ENCODE measurements around the gene EP400.
"Not testable (repeated sequence)": the region's sequence is repeated elsewhere in the genome, so short reads cannot be mapped to it uniquely, and the experiment has no call there.

The EP400 gene

DNA sequence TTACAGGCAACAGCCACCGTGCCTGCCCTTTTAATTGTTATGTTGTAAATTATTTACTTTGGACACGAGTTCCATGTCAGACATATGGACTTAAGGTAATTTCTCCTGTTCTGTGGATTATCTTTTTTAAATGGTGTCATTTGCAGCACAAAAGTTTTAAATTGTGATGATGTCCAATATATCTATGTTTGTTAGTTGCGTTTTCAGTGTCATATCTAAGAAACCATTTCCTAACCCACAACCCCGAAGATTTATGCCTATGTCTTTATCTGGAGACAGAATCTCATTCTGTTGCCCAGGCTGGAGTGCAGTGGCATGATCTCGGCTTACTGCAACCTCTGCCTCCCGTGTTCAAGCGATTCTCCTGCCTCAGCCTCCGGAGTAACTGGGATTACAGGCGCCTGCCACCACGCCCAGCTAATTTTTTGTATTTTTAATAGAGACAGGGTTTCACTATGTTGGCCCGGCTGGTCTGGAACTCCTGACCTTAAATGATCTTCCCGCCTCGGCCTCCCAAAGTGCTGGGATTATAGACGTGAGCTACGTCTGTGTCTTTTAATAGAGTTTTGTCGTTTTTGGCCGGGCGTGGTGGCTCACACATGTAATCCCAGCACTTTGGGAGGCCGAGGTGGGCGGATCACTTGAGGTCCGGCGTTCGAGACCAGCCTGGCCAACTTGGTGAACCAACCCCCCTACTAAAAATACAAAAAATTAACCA is 870 bp upstream of the EP400 start:
- DNase-seq = not testable (repeated sequence)

DNA sequence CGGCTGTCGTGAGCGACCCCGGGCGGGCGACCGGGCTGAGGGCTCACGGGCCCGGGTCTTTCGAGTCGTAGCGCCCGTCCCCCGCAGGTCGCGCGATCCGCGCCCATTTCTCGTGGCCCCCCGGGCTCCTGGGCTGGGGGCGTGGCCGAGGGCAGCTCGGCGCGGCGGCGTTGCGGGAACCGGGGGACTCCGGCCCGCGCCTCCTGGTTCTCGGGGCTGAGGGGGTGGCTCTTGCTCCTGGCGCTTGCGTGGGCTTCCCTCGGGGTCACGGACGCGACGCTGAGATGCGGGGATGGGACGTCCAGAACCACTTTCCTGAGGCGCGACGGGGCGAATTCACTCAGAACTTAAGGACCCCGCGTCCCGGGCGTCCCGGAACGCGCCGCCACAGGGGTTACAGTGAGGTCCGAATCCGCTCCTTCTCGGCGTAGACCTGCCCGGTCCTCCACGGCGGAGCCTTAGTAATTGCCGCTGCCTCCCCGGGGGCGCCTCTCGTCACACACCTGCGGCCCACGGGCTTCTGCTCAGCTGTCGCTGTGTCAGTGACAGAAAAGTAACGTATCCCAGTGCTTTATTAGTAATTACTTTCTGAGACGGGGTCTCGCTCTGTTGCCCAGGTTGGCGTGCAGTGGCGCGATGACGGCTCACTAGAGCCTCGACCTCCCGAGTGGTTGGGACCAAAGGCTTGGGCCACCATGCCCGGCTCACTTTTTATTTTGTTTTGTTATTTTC is 606 bp downstream of the EP400 start:
- DNase-seq = no peak

DNA sequence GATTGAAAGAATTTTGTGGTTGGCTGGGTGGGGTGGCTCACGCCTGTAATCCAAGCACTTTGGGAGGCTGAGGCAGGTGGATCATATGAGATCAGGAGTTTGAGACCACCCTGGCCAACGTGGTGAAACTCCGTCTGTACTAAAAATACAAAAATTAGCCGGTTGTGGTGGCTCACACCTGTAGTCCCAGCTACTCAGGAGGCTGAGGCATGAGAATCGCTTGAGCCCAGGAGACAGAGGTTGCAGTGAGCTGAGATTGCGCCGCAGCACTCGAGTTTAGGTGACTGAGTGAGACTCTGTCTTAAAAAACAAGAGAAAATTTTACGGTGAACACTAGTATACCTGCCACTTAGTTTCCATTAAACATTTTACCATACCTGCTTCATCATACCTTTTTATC is 4.1 kb downstream of the EP400 start:
- DNase-seq = not testable (repeated sequence)

DNA sequence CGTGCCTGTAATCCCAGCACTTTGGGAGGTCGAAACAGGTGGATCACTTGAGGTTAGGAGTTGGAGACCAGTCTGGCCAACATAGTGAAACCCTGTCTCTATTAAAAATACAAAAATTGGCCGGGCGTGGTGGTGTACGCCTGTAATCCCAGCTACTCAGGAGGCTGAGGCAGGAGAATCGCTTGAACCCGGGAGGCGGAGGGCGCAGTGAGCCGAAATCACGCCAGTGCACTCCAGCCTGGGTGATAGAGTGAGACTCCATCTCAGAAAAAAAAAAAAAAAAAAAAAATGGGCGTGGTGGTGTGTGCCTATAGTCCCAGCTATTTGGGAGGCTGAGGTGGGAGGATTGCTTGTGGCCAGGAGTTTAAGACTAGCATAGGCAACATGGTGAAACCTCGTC is 4.7 kb downstream of the EP400 start:
- not testable (repeated sequence) for DNase-seq

DNA sequence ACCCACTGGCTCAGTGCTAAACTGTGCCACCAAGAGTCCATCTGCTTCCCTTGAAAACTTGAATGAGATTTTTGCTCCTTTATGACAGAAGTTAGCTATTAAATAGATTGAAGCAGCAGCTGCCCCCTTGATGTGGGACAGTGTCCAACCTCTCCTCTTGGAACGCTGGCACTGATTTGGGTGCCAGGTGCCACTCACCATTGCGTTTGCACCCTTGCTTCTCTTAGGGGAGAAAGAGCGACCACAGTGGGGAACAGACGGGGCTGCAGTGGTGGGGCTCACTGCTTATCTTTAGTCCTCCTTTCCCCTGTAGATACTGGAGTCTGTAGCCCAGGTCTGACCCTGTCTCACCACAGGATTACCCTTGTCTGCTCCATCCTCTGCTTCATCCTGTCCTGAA is 9.4 kb downstream of the EP400 start:
- no peak for DNase-seq

DNA sequence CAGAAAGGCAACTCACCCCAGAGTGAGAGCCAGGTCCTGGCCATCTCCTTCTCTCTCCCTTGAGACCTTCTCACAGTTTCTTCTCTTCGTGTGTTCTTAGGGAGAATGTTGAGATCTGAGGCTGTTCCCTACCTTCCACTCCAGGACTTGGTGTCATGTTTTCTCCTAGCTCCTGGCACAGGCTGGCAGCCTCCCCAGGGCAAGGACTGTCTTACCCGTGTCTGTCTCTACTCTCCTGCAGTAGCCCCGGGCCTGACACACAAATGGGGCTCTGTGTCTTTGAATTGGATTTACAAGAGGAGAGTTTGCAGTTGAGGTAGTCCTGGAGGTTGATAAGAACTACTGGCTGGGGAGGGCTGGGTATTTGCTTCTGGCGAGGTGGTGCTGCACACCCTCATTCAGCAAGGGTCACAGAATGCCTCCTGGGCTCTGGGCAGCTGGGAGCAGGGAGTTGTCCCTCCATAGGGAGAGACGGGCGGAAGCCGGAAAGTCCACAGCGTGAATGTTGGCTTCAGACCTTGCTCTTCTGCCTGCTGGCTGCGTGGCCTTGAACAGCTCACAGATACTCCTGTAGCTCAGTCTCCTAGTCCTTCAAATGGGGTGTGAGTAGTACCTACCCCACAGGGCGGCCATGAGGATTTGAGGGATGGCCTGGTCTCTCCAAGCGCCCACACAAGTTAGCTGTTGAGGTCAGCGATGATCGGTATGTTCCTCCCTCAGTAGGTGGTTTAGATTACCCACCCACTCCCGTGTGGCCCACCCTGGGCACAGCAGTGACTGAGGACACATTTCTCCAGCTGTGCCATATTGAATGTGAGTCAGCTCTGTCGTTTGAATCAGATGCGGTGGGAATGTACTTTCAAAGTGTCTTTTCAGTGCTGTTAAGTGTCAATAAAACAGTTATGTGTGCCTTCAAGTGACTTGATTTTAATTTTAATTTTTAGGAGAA is 10.2 kb downstream of the EP400 start:
- no peak for DNase-seq

DNA sequence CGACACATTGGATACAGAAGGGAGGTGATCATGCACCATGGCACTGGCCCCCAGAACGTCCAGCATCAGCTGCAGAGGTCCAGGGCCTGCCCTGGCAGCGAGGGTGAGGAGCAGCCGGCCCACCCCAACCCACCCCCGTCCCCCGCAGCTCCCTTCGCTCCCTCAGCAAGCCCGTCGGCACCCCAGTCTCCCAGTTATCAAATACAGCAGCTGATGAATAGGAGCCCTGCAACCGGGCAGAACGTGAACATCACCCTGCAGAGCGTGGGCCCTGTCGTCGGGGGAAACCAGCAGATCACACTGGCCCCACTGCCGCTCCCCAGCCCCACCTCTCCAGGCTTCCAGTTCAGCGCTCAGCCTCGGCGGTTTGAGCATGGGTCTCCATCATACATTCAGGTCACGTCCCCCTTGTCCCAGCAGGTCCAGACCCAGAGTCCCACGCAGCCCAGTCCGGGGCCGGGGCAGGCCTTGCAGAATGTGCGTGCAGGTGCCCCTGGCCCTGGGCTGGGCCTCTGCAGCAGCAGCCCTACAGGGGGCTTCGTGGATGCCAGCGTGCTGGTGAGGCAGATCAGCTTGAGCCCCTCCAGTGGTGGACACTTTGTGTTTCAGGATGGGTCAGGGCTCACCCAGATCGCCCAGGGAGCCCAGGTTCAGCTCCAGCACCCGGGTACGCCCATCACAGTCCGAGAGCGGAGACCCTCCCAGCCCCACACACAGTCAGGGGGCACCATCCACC is 11.0 kb downstream of the EP400 start:
- not testable (repeated sequence) for DNase-seq

DNA sequence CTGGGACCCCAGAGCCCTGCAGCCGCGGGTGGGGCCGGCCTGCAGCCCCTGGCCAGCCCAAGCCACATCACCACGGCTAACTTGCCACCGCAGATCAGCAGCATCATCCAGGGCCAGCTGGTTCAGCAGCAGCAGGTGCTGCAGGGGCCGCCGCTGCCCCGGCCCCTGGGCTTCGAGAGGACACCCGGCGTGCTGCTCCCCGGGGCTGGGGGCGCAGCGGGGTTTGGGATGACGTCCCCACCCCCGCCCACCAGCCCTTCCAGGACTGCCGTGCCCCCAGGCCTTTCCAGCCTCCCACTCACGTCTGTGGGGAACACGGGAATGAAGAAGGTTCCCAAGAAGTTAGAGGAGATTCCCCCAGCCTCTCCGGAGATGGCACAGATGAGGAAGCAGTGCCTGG is 11.6 kb downstream of the EP400 start:
- DNase-seq = not testable (repeated sequence)

DNA sequence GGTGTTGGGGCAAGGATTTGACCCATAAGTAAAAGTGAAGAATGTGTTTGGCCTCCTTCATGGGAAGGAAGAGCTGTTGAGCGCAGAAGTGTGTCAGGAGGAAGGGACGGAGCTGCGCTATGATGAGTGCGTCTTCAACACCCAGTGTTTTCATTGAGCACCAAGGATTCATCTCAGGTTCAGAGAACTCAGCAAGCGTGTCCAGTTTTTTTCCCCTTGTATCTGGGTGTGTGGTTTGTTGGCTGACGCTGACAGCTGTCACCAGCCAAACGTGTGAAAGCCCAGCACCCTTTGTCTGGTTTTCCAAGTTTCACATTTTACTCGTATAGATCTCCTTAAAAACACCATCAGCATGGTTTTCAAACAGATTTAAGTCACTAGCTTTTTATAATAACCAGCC is 12.3 kb downstream of the EP400 start:
- DNase-seq = no peak

DNA sequence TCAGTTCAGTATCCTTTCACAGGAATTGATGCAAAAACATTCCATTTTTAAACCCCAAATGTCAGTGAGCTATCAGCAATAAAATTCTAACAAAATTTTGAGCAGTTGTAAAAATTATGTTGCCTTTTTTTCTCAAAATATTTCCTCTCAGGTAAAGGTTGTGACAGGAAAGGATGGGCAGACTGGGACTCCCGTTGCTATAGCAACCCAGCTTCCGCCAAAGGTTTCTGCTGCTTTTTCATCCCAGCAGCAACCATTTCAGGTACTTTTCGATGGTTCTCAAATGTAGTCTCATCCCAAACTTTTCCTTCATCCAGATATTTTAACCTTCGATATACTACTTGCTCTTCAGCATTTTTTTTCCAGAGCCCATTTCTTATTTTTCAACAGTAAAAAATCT is 13.6 kb downstream of the EP400 start:
- DNase-seq = no peak

DNA sequence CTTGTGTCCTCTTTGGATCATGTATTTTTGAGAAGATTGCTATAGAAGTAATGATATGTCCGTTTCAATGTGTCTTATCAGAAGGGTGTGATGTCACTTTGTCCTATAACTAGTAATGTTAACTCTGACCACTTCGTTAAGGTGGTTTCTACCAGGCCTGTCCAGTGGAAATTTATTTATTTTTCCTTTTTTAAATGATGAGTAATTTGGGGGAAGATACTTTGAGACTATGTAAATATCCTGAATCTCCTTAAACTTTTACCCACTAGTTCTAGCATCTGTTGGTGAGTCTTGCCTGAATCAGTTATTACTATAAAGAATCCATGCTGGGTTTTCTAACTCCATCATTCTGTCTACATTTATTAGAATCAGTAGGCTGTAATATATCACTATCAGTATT is 15.3 kb downstream of the EP400 start:
- no peak for DNase-seq

DNA sequence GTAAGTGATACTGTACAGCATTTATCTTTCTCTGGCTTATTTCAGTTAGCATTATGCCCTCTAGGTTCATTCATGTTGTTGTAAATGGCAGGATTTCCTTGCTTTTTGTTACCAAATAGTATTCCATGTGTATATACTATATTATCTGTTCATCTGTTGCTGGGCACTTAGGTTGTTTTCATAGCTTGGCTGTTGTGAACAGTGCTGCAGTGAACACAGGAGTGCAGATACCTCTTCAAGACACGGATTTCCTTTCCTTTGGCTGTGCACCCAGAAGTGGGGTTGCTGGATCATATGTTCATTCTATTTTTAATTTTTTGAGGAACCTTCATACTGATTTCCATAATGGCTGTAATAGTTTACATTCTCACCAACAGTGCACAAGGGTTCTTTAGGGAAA is 21.5 kb downstream of the EP400 start:
- no peak for DNase-seq

DNA sequence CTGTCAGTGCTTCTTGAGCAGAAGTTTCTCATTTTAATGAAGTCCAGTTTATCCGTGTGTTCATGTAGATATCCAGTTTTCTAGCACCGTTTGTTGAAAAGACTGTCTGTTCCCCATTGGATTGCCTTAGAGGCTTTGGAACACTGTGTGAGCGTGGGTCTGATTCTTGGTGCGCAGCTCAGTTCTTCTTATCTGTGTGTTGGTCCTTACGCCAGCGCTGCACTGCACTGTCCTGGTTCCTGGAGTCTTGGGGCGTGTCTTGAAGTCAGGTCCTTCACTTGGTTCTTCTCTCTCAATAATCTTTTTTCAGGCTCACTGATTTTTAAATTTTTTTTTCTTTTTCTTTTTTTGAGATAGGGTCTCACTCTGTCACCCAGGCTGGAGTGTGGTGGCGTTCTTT is 25.5 kb downstream of the EP400 start:
- no peak for DNase-seq

DNA sequence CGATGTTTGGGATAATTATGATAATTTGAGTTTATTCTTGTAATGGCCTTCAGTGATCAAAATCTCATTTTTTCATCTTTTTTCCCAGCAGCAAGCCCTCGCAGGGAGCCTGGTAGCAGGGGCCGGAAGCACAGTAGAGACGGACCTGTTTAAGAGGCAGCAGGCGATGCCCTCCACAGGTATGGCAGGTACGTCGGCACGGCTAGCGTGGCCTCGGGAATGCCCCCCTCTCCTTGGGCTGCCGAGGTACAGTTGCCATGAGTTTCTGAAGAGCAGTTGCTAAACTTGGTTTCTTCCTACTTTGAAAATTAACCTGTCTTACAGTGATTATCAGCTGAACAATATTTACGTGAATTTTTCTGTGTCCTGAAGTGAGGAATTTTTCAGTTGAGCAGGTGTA is 29.9 kb downstream of the EP400 start:
- DNase-seq = no peak

DNA sequence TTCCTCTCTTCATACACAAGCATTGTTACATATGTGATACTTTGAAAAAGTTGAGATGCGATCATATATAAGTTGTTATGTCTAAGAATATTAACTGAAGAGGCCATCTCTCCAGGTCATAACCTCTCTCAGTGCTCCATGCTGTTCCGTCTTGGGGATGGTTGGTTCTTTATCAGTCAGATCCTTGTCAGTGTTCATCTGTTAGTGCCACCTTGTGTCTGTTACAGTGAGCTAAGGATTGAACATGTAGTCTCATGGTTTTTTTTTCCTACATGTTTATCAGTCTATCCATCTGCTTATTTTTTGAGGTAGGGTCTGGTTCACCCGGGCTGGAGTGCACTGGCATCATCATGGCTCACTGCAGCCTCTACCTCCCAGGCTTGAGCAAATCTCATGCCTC is 30.5 kb downstream of the EP400 start:
- DNase-seq = no peak

DNA sequence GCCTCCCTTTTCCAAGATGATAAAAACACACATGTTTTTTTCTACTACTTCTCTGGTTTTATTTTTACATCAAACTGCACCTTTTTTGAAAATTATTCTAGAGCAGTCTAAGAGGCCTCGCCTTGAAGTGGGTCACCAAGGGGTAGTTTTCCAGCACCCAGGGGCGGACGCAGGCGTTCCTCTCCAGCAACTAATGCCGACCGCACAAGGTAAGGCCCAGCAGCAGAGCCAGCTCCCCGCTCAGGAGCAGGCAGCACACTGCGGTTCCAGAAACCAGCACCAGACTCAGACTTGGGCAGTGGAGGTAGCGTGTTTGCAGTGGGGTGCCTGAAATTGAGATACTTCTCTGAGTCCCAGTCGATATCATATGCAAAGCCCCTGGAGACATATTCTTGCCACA is 31.6 kb downstream of the EP400 start:
- no peak for DNase-seq

DNA sequence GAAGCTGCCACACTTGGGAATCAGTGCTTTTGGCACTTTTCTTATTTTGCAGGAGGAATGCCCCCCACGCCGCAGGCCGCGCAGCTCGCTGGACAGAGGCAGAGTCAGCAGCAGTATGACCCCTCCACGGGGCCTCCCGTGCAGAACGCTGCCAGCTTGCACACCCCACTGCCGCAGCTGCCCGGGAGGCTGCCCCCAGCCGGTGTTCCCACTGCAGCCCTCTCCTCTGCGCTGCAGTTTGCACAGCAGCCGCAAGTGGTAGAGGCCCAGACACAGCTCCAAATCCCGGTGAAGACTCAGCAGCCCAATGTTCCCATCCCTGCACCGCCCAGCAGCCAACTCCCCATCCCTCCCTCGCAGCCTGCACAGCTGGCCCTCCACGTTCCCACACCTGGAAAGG is 32.3 kb downstream of the EP400 start:
- DNase-seq = no peak

DNA sequence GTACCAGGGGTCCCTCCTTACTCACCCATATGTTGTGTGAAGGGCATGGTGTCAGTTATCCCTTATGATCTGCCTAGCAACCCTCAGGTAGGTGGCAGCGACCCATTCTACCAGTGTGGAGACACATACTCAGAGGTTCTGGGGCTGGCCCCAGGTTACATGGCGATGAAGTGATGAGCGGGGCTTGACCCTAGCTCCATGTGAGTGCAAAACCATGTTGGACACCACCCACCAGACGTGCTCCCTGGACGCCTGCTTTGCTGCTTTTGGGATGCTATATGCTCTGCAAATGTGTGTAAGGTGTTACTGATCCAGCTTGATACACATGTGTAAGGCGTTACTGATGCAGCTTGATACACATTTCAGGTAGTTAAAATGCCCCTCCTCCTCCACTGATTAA is 33.3 kb downstream of the EP400 start:
- no peak for DNase-seq

DNA sequence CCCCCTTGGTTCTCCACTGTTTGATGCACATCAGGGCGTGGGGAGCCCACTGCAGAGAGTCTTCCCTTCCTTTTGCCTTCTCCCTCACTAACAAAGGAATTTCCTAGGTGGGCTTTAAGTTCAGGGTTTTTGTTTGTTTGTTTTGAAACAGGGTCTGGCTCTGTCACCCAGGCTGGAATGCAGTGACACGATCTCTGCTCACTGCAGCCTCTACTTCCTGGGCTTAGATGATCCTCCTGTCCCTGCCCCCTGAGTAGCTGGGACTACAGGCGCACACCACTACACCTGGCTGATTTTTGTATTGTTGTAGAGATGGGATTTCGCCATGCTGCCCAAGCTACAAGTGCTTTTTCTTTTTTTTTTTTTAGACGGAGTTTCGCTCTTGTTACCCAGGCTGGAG is 33.8 kb downstream of the EP400 start:
- no peak for DNase-seq

DNA sequence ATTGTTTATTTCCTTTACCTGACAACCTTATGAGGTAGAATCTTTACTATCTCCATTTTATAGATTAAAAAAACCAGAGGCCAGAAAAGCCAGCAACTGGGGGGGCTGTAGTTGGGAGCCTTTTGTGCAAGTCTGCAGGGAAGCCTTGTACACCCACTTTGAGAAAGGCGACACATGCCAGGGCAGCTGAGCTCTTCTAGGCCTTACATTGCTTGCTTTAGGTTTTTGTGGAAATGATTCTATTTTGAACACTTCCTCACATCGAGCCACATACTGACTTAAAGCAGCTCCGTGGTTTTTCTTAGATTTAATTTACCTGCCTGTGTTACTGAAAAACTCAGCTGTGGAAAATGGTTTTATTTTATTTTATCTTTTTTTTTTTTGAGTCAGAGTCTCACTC is 34.6 kb downstream of the EP400 start:
- DNase-seq = no peak

DNA sequence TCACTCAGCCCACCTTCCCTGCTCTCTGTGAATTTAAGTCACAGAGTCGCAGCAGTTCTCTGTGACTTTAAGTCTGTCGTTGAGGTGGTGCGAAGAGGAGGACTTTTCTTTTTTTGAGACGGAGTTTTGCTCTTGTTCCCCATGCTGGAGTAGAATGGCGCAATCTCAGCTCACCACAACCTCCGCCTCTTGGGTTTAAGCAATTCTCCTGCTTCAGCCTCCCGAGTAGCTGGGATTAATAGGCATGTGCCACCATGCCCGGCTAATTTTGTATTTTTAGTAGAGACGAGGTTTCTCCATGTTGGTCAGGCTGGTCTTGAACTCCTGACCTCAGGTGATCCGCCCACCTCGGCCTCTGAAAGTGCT is 35.8 kb downstream of the EP400 start:
- not testable (repeated sequence) for DNase-seq

DNA sequence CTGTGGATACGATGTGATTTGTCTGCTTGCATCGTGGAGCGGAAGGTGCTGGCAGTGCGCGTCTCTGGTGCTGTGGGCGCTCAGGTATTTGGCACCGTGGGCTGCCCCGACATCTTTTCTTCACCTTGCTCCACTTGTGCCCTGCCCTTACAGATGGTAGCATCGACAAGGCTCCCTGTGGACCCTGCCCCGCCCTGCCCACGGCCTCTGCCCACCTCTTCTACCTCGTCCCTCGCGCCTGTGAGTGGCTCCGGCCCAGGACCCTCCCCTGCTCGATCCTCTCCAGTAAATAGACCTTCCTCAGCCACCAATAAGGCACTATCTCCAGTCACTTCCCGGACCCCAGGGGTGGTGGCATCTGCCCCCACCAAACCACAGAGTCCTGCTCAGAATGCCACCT is 36.6 kb downstream of the EP400 start:
- no peak for DNase-seq

DNA sequence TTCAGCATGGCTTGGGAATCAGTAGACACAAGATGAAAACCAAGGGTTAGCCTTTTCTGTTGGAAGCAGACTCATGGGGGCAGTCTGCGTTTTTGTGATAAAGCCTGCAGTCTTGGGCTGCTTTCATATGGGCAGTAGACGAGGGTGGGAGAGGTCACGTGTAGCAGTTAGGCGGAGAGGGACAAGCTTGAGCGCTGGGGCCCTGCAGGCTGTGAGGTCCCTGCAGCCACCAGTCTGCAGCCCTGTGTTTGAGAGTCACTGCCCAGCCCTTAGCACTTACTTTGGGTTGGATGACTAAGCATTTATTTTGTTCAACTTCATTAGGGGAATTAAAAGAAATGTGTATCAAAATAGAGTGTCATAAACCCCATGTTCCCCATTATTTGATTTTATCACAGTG is 37.2 kb downstream of the EP400 start:
- DNase-seq = no peak
